ENCODE results near the gene NR1I2.

Gene NR1I2

DNA sequence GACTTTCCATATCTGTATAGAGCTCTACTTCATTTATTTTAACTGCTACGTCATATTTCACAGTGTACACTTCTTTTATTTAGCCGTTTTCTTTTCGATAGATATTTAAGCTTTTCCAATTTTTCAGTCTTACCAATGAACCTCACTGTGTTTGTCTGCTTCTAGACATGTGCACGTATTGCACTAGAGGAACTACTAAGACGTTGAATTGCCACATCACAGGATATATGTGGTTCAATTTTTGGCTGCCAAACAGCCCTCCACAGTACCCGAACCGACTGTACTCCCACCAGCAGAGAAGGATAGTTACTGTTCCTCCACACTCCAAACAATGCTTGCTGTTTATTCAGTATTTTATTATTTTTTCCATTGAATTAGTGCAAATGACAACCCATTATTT is 2.0 kb downstream of the NR1I2 start:
- ChIA-PET POLR2A (no interaction called here), CTCF (no interaction called here)
- TF ChIP-seq TARDBP (IDR thresholded peaks at IDR 0.05) (no peak), FOXM1 (IDR thresholded peaks at IDR 0.05; ENCODE audit: borderline replicate concordance) (no peak), HDGF (IDR thresholded peaks at IDR 0.05; ENCODE audit: borderline replicate concordance) (no peak), BHLHE40 (IDR thresholded peaks at IDR 0.05; ENCODE audit: borderline replicate concordance) (no peak), ZNF384 (IDR thresholded peaks at IDR 0.05) (no peak), LEF1 (IDR thresholded peaks at IDR 0.05; ENCODE audit: borderline replicate concordance) (no peak), FOXA1 (IDR thresholded peaks at IDR 0.05) (no peak), L3MBTL2 (conservative IDR thresholded peaks at IDR 0.05) (no peak), FOXK2 (IDR thresholded peaks at IDR 0.05) (no peak), SUZ12 (IDR thresholded peaks at IDR 0.05) (no peak), ARNT (IDR thresholded peaks at IDR 0.05) (no peak), ELF4 (IDR thresholded peaks at IDR 0.05) (no peak), CTBP1 (IDR thresholded peaks at IDR 0.05; ENCODE audit: borderline replicate concordance) (no peak), SP1 (IDR thresholded peaks at IDR 0.05) (no peak)
- TF ChIP-seq, protein P1, sequence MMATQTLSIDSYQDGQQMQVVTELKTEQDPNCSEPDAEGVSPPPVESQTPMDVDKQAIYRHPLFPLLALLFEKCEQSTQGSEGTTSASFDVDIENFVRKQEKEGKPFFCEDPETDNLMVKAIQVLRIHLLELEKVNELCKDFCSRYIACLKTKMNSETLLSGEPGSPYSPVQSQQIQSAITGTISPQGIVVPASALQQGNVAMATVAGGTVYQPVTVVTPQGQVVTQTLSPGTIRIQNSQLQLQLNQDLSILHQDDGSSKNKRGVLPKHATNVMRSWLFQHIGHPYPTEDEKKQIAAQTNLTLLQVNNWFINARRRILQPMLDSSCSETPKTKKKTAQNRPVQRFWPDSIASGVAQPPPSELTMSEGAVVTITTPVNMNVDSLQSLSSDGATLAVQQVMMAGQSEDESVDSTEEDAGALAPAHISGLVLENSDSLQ (IDR thresholded peaks at IDR 0.05) = no peak
- no peak for DNase-seq (ENCODE audit: extremely low spot score)

DNA sequence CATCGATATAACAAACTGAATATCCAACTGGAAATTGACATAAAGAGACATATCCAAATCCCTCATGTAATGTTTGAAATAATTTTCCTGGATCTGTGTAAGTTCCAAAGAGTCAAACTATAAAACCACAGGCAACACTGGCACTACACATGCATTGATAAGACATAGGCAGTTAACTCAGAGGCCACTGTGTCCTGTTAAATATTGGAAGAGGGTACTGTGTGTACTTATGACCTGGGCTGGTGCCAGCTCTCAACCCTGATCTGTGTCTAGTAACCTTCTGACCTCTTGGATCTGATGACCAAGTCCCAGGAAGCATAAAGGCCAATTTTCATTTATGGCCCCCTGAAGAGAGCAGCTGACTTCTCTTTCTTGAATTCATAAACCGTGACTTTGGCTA is 4.5 kb downstream of the NR1I2 start:
- POLR2A ChIA-PET = no interaction called here
- no peak for TF ChIP-seq NFRKB (IDR thresholded peaks at IDR 0.05)
- TF ChIP-seq, protein P1 (IDR thresholded peaks at IDR 0.05) = no peak
- TF ChIP-seq L3MBTL2 (conservative IDR thresholded peaks at IDR 0.05) = no peak
- TF ChIP-seq CTBP1 (IDR thresholded peaks at IDR 0.05; ENCODE audit: borderline replicate concordance) = no peak
- no peak for TF ChIP-seq LEF1 (IDR thresholded peaks at IDR 0.05; ENCODE audit: borderline replicate concordance)
- TF ChIP-seq BHLHE40 (IDR thresholded peaks at IDR 0.05; ENCODE audit: borderline replicate concordance) = no peak
- TF ChIP-seq TARDBP (IDR thresholded peaks at IDR 0.05) = no peak
- TF ChIP-seq FOXM1 (IDR thresholded peaks at IDR 0.05; ENCODE audit: borderline replicate concordance) = no peak
- CTCF ChIA-PET = no interaction called here
- DNase-seq (ENCODE audit: extremely low spot score) = no peak

DNA sequence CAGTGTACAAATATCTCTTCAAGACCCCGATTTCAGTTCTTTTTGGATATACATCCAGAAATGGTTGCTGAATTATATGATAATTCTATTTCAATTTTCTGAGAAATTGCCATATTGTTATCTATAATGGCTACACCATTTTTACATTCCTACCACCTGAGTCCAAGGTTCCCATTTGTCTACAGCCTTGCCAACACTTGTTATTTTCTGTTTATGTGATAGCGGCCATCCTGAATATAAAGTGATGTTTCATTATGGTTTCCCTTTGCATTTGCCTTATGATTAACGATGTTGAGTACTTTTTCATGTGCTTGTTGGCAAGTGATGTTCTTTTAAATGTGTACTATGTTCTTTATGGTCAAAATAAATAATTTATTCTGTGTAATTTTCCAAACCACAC is 8.5 kb downstream of the NR1I2 start:
- CTCF ChIA-PET = no interaction called here
- DNase-seq (ENCODE audit: extremely low spot score) = no peak
- POLR2A ChIA-PET = no interaction called here
- TF ChIP-seq CTBP1 (IDR thresholded peaks at IDR 0.05; ENCODE audit: borderline replicate concordance) (no peak), SP1 (IDR thresholded peaks at IDR 0.05) (no peak), SUZ12 (IDR thresholded peaks at IDR 0.05) (no peak), TARDBP (IDR thresholded peaks at IDR 0.05) (no peak), NFRKB (IDR thresholded peaks at IDR 0.05) (no peak), ARNT (IDR thresholded peaks at IDR 0.05) (no peak)

DNA sequence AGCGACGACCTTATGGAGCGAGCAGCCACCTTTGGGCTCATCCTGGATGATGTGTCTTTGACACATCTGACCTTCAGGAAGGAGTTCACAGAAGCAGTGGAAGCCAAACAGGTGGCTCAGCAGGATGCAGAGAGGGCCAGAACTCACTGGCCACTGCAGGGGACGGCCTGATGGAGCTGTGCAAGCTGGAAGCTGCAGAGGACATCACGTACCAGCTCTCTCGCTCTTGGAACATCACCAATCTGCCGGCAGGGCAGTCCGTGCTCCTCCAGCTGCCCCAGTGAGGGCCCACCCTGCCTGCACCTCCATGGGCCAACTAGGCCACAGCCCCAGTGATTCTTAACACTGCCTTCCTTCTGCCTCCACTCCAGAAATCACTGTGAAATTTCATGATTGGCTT is 10.4 kb downstream of the NR1I2 start:
- TF ChIP-seq TARDBP (IDR thresholded peaks at IDR 0.05) (no peak), ELF4 (IDR thresholded peaks at IDR 0.05) (no peak), L3MBTL2 (conservative IDR thresholded peaks at IDR 0.05) (no peak), ARNT (IDR thresholded peaks at IDR 0.05) (no peak), FOXA1 (IDR thresholded peaks at IDR 0.05) (no peak)
- POLR2A ChIA-PET = no interaction called here
- no peak for DNase-seq (ENCODE audit: extremely low spot score)
- CTCF ChIA-PET = no interaction called here

DNA sequence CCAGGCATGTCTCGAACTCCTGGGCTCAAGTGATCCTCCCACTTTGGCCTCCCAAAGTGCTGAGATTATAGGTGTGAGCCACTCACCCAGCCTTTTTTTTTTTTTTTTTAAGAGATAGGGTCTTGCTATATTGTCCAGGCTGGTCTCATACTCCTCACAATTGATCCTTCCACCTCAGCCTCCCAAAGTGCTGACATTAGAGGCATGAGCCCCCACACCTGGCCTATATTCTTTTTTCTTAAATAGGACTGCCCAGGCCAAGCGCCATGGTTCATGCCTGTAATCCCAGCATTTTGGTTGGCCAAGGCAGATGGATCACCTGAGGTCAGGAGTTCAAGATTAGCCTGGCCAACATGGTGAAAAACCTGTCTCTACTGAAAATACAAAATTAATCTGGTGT is 12.5 kb downstream of the NR1I2 start:
- POLR2A ChIA-PET = no interaction called here

DNA sequence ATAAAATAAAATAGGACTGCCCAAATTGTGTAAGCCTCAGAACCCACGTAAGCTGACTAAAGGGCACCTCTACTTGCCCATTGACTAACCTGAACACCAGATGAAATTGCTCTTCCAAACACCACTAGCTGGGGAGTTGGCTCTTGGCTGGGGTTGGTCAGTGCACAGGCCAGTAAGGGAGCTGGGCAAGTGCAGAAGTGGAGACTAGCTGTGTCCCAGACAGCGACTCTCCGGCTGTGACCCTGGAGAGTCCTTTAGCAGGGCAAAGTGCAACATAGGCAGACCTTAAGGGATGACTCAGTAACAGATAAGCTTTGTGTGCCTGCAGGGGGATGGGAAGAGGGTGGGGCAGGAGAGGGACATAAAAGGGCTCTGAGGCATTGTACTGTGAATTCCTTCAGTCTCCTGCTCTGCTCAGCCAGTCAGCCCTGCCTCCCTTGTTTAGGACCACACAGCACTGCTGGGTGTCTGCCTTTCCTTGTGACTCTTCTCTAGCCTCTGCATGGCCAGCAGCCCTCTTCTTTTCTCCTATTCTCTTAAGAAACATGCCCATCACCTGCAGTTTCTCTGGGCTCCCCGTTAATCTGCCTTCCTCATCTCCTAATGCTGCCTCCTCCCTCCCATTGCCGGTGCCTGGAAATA is 13.2 kb downstream of the NR1I2 start:
- DNase-seq (ENCODE audit: extremely low spot score) = no peak
- ChIA-PET CTCF (no interaction called here), POLR2A (no interaction called here)
- no peak for TF ChIP-seq ELF4 (IDR thresholded peaks at IDR 0.05)
- TF ChIP-seq SUZ12 (IDR thresholded peaks at IDR 0.05) = no peak
- no peak for TF ChIP-seq LEF1 (IDR thresholded peaks at IDR 0.05; ENCODE audit: borderline replicate concordance)
- no peak for TF ChIP-seq BHLHE40 (IDR thresholded peaks at IDR 0.05; ENCODE audit: borderline replicate concordance)
- no peak for TF ChIP-seq ZNF384 (IDR thresholded peaks at IDR 0.05)
- TF ChIP-seq TARDBP (IDR thresholded peaks at IDR 0.05) = no peak
- no peak for TF ChIP-seq SP1 (IDR thresholded peaks at IDR 0.05)
- no peak for TF ChIP-seq FOXA1 (IDR thresholded peaks at IDR 0.05)
- no peak for TF ChIP-seq HDGF (IDR thresholded peaks at IDR 0.05; ENCODE audit: borderline replicate concordance)
- TF ChIP-seq NFRKB (IDR thresholded peaks at IDR 0.05) = no peak
- TF ChIP-seq ARNT (IDR thresholded peaks at IDR 0.05) = no peak

More for the DNA sequence above, 12.5 kb downstream of the NR1I2 start:
- DNase-seq (ENCODE audit: extremely low spot score) = no peak
- TF ChIP-seq TARDBP (IDR thresholded peaks at IDR 0.05) = no peak
- TF ChIP-seq, protein P1 (IDR thresholded peaks at IDR 0.05) = no peak
- TF ChIP-seq ZNF384 (IDR thresholded peaks at IDR 0.05) = no peak
- no peak for TF ChIP-seq HDGF (IDR thresholded peaks at IDR 0.05; ENCODE audit: borderline replicate concordance)
- TF ChIP-seq L3MBTL2 (conservative IDR thresholded peaks at IDR 0.05) = no peak
- TF ChIP-seq FOXA1 (IDR thresholded peaks at IDR 0.05) = no peak
- TF ChIP-seq LEF1 (IDR thresholded peaks at IDR 0.05; ENCODE audit: borderline replicate concordance) = no peak
- CTCF ChIA-PET = no interaction called here

DNA sequence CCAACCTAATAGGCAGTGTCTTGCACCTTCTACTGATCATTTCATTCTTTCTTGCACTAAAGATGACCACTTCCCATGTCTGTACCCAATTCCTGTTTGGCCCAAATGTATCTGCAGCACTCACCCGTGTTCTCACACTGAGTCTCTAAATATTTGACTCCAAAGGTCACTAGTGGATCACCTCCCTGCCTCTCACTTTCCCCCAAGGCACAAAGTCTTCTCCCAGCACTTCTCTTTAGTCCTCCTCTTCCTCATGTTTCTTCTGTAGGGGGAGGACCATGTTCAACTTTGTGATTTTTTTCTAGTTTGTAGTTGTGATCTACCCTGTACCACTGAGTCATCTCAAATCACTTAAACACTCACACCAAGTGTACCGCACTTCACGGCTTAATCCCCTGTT is 13.9 kb downstream of the NR1I2 start:
- TF ChIP-seq FOXK2 (IDR thresholded peaks at IDR 0.05) = no peak
- POLR2A ChIA-PET = no interaction called here
- CTCF ChIA-PET = no interaction called here
- DNase-seq (ENCODE audit: extremely low spot score) = no peak

Measured in HEK293T (cell line).